GM12878 (cell line): ENCODE results near the gene VPS29. TPM values are rescaled to one million over a fixed set of nuclear protein-coding genes. Genes with fewer than 3 reads are reported as not detected.

Experiments used
- CBFB ChIP-seq: IDR thresholded peaks from 2 replicates; pipeline ENCODE4 v1.6.1; 2016; ENCODE audit warnings: antibody characterized with exemption, low read depth
- CHD1 ChIP-seq: IDR thresholded peaks from 2 replicates; pipeline ENCODE4 v1.6.1; 2012; ENCODE audit warnings: low read depth, low read length, improper control_type of control experiment
- CREM ChIP-seq: IDR thresholded peaks from 2 replicates; pipeline ENCODE4 v1.6.1; 2014; ENCODE audit warnings: antibody characterized with exemption, low read depth
- DPF2 ChIP-seq: fragments of 450-650 bp; IDR thresholded peaks from 2 replicates; pipeline ENCODE4 v1.6.1; 2017; ENCODE audit warnings: mild to moderate bottlenecking
- HCFC1 ChIP-seq: fragments of 150-350 bp; IDR thresholded peaks from 2 replicates; pipeline ENCODE4 v1.6.1; 2014; ENCODE audit warnings: low read length
- IKZF2 ChIP-seq, 2 experiments: fragments of 450-650 bp; IDR thresholded peaks; 2 replicates each; pipeline ENCODE4 v1.6.1; 2017; ENCODE audit warnings: mild to moderate bottlenecking in 2 of 2, moderate library complexity in 2 of 2
- IRF4 ChIP-seq: IDR thresholded peaks from 2 replicates; pipeline ENCODE4 v1.6.1; 2011; ENCODE audit warnings: low read depth, low read length
- MTA3 ChIP-seq: IDR thresholded peaks from 2 replicates; pipeline ENCODE4 v1.6.1; 2012; ENCODE audit warnings: low read length, inconsistent platforms, borderline replicate concordance
- MXI1 ChIP-seq: fragments of 150-350 bp; IDR thresholded peaks from 2 replicates; pipeline ENCODE4 v1.6.1; 2011; ENCODE audit warnings: low read depth, mild to moderate bottlenecking, inconsistent platforms, low read length, improper control_type of control experiment
- MYC ChIP-seq: IDR thresholded peaks from 2 replicates; pipeline ENCODE4 v1.6.1; 2011; ENCODE audit warnings: mild to moderate bottlenecking, low read length, moderate library complexity, inconsistent platforms; ENCODE audit not compliant: insufficient read depth, insufficient replicate concordance, insufficient read length, severe bottlenecking
- NBN ChIP-seq: fragments of 450-650 bp; IDR thresholded peaks from 2 replicates; pipeline ENCODE4 v1.6.1; 2016
- NR2F1 ChIP-seq: fragments of 450-650 bp; conservative IDR thresholded peaks from 2 replicates; pipeline ENCODE4 v1.6.1; 2017; ENCODE audit warnings: mild to moderate bottlenecking
- NRF1 ChIP-seq: conservative IDR thresholded peaks from 2 replicates; pipeline ENCODE4 v1.6.1; 2011; ENCODE audit warnings: mild to moderate bottlenecking, low read depth, low read length, improper control_type of control experiment
- POLR2A ChIP-seq: IDR thresholded peaks from 2 replicates; pipeline ENCODE4 v1.6.1; 2011; ENCODE audit warnings: low read depth, mild to moderate bottlenecking, low read length
- POLR2AphosphoS2 ChIP-seq: IDR thresholded peaks from 2 replicates; pipeline ENCODE4 v1.6.1; 2011; ENCODE audit warnings: low read depth, mild to moderate bottlenecking, low read length, improper control_type of control experiment, moderate library complexity
- POLR2AphosphoS5 ChIP-seq: IDR thresholded peaks from 2 replicates; pipeline ENCODE4 v1.6.1; 2011; ENCODE audit warnings: mild to moderate bottlenecking, low read length, inconsistent platforms
- RCOR1 ChIP-seq: conservative IDR thresholded peaks from 2 replicates; pipeline ENCODE4 v1.6.1; 2012; ENCODE audit warnings: low read depth, low read length, improper control_type of control experiment
- SIX5 ChIP-seq: IDR thresholded peaks from 2 replicates; pipeline ENCODE4 v1.6.1; 2011; ENCODE audit warnings: mild to moderate bottlenecking, low read depth, low read length, moderate library complexity; ENCODE audit not compliant: severe bottlenecking
- SPI1 ChIP-seq: IDR thresholded peaks from 2 replicates; pipeline ENCODE4 v1.6.1; 2011; ENCODE audit warnings: low read depth, mild to moderate bottlenecking, low read length, moderate library complexity, borderline replicate concordance; ENCODE audit not compliant: insufficient read depth
- TAF1 ChIP-seq: IDR thresholded peaks from 2 replicates; pipeline ENCODE4 v1.6.1; 2011; ENCODE audit warnings: mild to moderate bottlenecking, low read depth, low read length, borderline replicate concordance
- TCF3 ChIP-seq: IDR thresholded peaks from 2 replicates; pipeline ENCODE4 v1.6.1; 2012; ENCODE audit warnings: low read depth, mild to moderate bottlenecking, low read length, borderline replicate concordance; ENCODE audit not compliant: insufficient read depth
- ZNF217 ChIP-seq: fragments of 450-650 bp; IDR thresholded peaks from 2 replicates; pipeline ENCODE4 v1.6.1; 2017; ENCODE audit warnings: antibody characterized with exemption, mild to moderate bottlenecking
- polyA plus RNA-seq, 11 experiments: library from polyadenylated mRNA; depleted of rRNA in 4 of 11; unstranded in 6 of 11; stranded (reverse) in 5 of 11; fragments of >200 nt; fragmentation: Nextera tagmentation in 4 of 11; fragmentation: Illumina TruSeq in 1 of 11; extraction: Ambion mirVana in 4 of 11; extraction: Trizol in 1 of 11; gene quantifications; 1 replicate in 1 of 11; 2 replicates in 10 of 11; pipeline versions ENCODE4 v1.2.1 to v1.2.3, GENCODE V29; 2011 to 2016; ENCODE audit warnings: inconsistent platforms in 2 of 11, missing spikeins in 2 of 11, low read depth in 1 of 11
- total RNA-seq, 4 experiments: library from RNA; depleted of rRNA in 3 of 4; stranded (reverse); fragments of >200 nt in 3 of 4; fragmentation: Illumina TruSeq in 1 of 4; extraction: Trizol in 1 of 4; gene quantifications; 2 replicates each; pipeline versions ENCODE4 v1.2.1 to v1.2.3, GENCODE V29; 2013 to 2021
- TF ChIP-seq, protein P1 (sequence below): fragments of 150-350 bp; IDR thresholded peaks from 2 replicates; pipeline ENCODE4 v1.6.1; 2014; ENCODE audit warnings: mild to moderate bottlenecking, low read depth, low read length
- TF ChIP-seq, protein P2 (sequence below): fragments of 450-650 bp; IDR thresholded peaks from 2 replicates; pipeline ENCODE4 v1.6.1; 2017; ENCODE audit warnings: mild to moderate bottlenecking, moderate library complexity
- TF ChIP-seq, protein P3 (sequence below): fragments of 450-650 bp; IDR thresholded peaks from 2 replicates; pipeline ENCODE4 v1.6.1; 2017; ENCODE audit warnings: low read depth, mild to moderate bottlenecking, moderate library complexity

The VPS29 gene
- total and polyA plus RNA-seq, 10 of the 15 experiments (the other 5 are each of a cell fraction or from before 2014, with no cell fraction given): 65.3 to 405 (median 206) TPM

DNA sequence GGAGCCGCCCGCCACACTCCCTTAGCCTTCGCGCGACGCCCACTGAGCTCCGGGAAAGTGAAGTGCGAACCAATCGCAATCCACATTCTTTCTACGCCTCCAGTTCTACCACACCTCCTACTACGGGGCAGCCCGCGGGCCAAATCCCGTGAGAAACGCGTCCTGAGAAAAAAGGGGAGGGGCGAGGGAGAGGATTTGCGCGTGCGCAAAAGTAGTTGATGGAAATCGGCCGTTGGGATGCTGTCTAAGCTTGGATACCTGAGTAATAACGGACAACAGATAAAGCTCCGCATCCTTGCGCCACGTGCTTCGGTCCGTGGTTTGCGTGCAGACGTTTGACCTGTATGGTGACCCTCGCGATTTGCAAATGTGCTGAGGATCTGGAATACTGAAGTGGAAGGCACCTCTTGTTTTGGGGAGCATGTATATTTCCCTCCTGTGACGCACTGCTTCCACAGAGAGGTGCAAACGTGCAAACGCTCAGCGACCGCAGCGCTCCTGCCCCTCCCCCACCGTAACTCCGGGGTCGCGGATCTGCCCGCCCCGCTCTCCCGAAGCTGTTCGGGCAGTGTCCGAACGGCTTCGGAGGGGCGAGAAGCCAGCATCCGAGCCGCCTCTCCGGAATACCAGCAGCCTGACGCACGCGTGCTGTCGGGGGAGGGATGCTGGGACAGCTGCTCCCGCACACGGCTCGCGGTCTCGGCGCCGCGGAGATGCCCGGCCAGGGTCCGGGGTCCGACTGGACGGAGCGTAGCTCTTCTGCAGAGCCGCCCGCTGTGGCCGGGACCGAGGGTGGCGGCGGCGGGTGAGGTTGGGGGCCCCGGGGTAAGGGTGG, 33.5 kb downstream of the VPS29 start, which contains the start of the genes FAM216A and GPN3 (continued):
- TF ChIP-seq SIX5 (peak; percentile 25), DPF2 (peak; percentile 84; the same call in 1 of the 2 replicates), ZNF217 (no peak), POLR2AphosphoS5 (peak; percentile 71), MTA3 (no peak; the same call in 1 of the 2 replicates), HCFC1 (peak; percentile 56; the same call in 1 of the 2 replicates), CBFB (peak; percentile 76), CHD1 (no peak), IKZF2 (IDR thresholded peaks at IDR 0.05) (peak; percentile 80 to 83; a peak in 3 of 4 replicates), TAF1 (peak; percentile 77; the same call in 1 of the 2 replicates), NRF1 (0 out of 2 replicates have a peak, but pooled peaks have one; percentile 11), MXI1 (peak; percentile 74; the same call in 1 of the 2 replicates), CREM (peak; percentile 42; the same call in 1 of the 2 replicates), POLR2AphosphoS2 (0 out of 2 replicates have a peak, but pooled peaks have one; percentile 13), SPI1 (no peak), POLR2A (peak; percentile 91), NR2F1 (peak; percentile 93), IRF4 (peak; percentile 50; the same call in 1 of the 2 replicates), RCOR1 (0 out of 2 replicates have a peak, but pooled peaks have one; percentile 7), MYC (no peak), NBN (peak; percentile 91), TCF3 (peak; percentile 78)
- TF ChIP-seq, protein P1, sequence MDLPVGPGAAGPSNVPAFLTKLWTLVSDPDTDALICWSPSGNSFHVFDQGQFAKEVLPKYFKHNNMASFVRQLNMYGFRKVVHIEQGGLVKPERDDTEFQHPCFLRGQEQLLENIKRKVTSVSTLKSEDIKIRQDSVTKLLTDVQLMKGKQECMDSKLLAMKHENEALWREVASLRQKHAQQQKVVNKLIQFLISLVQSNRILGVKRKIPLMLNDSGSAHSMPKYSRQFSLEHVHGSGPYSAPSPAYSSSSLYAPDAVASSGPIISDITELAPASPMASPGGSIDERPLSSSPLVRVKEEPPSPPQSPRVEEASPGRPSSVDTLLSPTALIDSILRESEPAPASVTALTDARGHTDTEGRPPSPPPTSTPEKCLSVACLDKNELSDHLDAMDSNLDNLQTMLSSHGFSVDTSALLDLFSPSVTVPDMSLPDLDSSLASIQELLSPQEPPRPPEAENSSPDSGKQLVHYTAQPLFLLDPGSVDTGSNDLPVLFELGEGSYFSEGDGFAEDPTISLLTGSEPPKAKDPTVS: no peak
- TF ChIP-seq, protein P2, sequence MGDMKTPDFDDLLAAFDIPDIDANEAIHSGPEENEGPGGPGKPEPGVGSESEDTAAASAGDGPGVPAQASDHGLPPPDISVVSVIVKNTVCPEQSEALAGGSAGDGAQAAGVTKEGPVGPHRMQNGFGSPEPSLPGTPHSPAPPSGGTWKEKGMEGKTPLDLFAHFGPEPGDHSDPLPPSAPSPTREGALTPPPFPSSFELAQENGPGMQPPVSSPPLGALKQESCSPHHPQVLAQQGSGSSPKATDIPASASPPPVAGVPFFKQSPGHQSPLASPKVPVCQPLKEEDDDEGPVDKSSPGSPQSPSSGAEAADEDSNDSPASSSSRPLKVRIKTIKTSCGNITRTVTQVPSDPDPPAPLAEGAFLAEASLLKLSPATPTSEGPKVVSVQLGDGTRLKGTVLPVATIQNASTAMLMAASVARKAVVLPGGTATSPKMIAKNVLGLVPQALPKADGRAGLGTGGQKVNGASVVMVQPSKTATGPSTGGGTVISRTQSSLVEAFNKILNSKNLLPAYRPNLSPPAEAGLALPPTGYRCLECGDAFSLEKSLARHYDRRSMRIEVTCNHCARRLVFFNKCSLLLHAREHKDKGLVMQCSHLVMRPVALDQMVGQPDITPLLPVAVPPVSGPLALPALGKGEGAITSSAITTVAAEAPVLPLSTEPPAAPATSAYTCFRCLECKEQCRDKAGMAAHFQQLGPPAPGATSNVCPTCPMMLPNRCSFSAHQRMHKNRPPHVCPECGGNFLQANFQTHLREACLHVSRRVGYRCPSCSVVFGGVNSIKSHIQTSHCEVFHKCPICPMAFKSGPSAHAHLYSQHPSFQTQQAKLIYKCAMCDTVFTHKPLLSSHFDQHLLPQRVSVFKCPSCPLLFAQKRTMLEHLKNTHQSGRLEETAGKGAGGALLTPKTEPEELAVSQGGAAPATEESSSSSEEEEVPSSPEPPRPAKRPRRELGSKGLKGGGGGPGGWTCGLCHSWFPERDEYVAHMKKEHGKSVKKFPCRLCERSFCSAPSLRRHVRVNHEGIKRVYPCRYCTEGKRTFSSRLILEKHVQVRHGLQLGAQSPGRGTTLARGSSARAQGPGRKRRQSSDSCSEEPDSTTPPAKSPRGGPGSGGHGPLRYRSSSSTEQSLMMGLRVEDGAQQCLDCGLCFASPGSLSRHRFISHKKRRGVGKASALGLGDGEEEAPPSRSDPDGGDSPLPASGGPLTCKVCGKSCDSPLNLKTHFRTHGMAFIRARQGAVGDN: peak; percentile 7; the same call in 1 of the 2 replicates
- TF ChIP-seq, protein P3, sequence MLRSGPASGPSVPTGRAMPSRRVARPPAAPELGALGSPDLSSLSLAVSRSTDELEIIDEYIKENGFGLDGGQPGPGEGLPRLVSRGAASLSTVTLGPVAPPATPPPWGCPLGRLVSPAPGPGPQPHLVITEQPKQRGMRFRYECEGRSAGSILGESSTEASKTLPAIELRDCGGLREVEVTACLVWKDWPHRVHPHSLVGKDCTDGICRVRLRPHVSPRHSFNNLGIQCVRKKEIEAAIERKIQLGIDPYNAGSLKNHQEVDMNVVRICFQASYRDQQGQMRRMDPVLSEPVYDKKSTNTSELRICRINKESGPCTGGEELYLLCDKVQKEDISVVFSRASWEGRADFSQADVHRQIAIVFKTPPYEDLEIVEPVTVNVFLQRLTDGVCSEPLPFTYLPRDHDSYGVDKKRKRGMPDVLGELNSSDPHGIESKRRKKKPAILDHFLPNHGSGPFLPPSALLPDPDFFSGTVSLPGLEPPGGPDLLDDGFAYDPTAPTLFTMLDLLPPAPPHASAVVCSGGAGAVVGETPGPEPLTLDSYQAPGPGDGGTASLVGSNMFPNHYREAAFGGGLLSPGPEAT: peak; percentile 87; the same call in 1 of the 2 replicates
